A549 (cell line): ENCODE measurements around the gene PHAF1.

Experiments
- JUN ChIP-seq, 2 experiments: fragments of >200 bp; sonication (Bioruptor Twin); formaldehyde crosslinking; IDR thresholded peaks; 2 replicates in 1 of 2; 3 replicates in 1 of 2; pipeline ENCODE4 v1.6.1; 2016 to 2017
- RAD21 ChIP-seq, 2 experiments: fragments of >200 bp in 1 of 2; sonication (Bioruptor Twin) in 1 of 2; formaldehyde crosslinking in 1 of 2; IDR thresholded peaks in 1 of 2; conservative IDR thresholded peaks in 1 of 2; 2 replicates in 1 of 2; 3 replicates in 1 of 2; pipeline ENCODE4 v1.6.1; 2012 to 2018; ENCODE audit warnings: inconsistent platforms in 1 of 2
- TF ChIP-seq, protein P1 (sequence below): fragments of >200 bp; sonication (Bioruptor Twin); formaldehyde crosslinking; IDR thresholded peaks from 3 replicates; pipeline ENCODE4 v1.5.1; 2016
- TF ChIP-seq, protein P2 (sequence below): IDR thresholded peaks from 2 replicates; pipeline ENCODE4 v1.6.1; 2012
- TF ChIP-seq, protein P3 (sequence below): fragments of 200-600 bp; sonication (generic); IDR thresholded peaks from 2 replicates; pipeline ENCODE4 v1.6.1; 2016; ENCODE audit warnings: antibody characterized with exemption, mild to moderate bottlenecking, moderate library complexity

DNA sequence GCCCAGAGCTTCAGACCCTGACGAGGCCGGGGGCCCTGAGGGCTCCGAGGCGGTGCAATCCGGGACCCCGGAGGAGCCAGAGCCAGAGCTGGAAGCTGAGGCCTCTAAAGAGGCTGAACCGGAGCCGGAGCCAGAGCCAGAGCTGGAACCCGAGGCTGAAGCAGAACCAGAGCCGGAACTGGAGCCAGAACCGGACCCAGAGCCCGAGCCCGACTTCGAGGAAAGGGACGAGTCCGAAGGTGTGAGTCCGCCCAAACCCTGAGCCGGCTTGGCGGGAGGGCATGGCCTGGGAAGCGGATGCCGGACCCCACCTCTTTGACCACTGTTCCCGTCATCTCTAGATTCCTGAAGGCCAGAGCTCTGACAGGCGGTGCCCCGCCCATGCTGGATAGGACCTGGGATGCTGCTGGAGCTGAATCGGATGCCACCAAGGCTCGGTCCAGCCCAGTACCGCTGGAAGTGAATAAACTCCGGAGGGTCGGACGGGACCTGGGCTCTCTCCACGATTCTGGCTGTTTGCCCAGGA, 65.0 kb downstream of the PHAF1 start:
- TF ChIP-seq, protein P1, sequence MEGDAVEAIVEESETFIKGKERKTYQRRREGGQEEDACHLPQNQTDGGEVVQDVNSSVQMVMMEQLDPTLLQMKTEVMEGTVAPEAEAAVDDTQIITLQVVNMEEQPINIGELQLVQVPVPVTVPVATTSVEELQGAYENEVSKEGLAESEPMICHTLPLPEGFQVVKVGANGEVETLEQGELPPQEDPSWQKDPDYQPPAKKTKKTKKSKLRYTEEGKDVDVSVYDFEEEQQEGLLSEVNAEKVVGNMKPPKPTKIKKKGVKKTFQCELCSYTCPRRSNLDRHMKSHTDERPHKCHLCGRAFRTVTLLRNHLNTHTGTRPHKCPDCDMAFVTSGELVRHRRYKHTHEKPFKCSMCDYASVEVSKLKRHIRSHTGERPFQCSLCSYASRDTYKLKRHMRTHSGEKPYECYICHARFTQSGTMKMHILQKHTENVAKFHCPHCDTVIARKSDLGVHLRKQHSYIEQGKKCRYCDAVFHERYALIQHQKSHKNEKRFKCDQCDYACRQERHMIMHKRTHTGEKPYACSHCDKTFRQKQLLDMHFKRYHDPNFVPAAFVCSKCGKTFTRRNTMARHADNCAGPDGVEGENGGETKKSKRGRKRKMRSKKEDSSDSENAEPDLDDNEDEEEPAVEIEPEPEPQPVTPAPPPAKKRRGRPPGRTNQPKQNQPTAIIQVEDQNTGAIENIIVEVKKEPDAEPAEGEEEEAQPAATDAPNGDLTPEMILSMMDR: no peak
- TF ChIP-seq, protein P2, sequence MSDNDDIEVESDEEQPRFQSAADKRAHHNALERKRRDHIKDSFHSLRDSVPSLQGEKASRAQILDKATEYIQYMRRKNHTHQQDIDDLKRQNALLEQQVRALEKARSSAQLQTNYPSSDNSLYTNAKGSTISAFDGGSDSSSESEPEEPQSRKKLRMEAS: no peak
- TF ChIP-seq RAD21 (conservative IDR thresholded peaks at IDR 0.05 in 1 of 2, IDR thresholded peaks at IDR 0.05 in 1 of 2): no peak
- TF ChIP-seq, protein P3, sequence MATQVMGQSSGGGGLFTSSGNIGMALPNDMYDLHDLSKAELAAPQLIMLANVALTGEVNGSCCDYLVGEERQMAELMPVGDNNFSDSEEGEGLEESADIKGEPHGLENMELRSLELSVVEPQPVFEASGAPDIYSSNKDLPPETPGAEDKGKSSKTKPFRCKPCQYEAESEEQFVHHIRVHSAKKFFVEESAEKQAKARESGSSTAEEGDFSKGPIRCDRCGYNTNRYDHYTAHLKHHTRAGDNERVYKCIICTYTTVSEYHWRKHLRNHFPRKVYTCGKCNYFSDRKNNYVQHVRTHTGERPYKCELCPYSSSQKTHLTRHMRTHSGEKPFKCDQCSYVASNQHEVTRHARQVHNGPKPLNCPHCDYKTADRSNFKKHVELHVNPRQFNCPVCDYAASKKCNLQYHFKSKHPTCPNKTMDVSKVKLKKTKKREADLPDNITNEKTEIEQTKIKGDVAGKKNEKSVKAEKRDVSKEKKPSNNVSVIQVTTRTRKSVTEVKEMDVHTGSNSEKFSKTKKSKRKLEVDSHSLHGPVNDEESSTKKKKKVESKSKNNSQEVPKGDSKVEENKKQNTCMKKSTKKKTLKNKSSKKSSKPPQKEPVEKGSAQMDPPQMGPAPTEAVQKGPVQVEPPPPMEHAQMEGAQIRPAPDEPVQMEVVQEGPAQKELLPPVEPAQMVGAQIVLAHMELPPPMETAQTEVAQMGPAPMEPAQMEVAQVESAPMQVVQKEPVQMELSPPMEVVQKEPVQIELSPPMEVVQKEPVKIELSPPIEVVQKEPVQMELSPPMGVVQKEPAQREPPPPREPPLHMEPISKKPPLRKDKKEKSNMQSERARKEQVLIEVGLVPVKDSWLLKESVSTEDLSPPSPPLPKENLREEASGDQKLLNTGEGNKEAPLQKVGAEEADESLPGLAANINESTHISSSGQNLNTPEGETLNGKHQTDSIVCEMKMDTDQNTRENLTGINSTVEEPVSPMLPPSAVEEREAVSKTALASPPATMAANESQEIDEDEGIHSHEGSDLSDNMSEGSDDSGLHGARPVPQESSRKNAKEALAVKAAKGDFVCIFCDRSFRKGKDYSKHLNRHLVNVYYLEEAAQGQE: no peak
- no peak for TF ChIP-seq JUN (IDR thresholded peaks at IDR 0.05)
